GM18498 (cell line): ENCODE data around the gene SLC35B2.

ENCODE experiments used
- ATAC-seq: cut with Tn5 transposase; IDR thresholded peaks from one replicate; pipeline ENCODE4 v1.9.1; 2021; ENCODE audit warnings: mild to moderate bottlenecking, moderate library complexity; ENCODE audit not compliant: unreplicated experiment

Gene SLC35B2

DNA sequence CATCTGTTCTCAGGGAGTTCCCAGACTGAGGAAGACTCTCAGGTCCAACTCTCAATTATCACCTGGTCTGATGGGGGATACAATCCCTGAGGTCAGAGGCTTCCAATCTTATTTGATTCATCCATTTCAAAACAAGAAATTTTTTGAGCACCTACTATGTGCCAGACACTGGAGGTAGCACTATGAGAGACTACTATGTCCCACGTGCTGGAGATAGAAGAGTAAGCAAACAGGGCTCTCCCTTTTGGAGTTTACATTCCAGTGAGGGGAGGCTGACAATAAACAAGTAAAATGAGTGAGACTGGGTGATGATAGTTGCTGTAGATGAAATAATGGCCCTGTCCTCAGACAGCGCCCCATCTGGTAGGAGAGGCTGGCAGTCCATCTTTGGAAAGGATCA is 29.4 kb upstream of the SLC35B2 start:
- ATAC-seq, result no peak

DNA sequence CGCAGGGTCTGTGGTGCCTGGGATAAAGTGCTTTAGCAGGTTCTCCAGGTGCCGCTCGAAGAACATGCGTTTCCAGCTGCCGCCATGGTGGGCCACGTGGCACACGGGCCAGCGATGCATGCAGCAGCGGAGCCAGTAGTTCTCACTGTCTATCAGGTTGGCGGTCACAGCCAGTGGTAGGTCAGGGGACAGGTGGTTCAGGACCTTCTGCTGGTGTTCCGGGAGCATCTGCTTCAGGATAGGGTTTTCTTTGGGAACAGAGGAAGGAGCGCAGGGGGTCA is 28.9 kb upstream of the SLC35B2 start:
- ATAC-seq, result no peak

DNA sequence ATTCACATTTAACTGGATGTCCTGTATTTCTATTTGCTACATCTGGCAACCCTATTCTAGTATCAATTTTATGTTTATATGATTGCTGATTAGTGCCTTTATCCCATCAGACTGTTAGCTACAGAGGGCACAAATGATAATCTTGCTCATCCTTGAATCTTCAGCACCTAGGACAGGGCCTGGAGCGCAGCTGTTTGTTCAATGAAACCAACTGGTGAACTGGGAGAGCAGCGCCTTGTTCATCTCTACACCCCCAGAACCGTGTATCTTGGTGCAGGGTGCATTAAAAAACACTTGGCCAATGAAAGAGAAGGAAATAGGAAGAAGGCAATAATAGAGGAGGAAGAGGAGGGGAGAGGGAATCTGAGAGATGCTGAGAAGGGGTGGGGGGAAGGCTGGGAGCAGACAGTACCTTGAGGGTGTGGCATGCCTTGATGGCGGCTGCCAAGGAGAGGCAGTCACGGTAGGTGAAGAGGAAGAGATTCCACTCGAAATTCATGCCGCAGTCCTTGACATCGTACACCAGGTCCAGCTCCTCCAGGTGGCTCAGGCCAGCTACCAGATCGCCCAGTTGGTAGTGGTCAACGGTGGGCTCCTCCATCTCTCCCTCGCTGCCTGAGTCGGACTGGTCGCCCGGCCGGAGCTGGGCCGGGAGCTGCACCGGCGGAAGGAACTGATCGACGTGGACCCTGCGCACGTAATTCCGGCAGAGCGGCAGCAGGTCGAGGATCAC is 28.4 kb upstream of the SLC35B2 start:
- ATAC-seq, result no peak

DNA sequence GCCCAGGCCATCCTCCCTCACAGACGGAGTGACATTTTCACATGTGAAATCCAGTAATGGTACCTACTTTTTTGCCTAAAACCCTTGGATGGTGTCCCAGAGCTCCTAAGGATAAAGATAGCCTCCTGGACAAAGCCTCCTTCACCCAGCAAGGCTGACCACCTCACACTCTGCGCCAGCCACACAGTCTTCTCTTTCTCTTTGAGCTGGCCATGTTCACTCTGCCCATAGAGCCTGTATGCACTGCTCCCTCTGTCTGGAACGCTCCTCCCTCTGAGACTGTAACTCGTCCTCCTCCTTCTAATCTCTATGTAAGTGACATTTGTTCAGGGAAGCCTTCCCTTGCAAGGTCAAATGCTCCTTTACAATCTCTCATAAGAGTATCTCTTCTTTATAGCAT is 27.5 kb upstream of the SLC35B2 start:
- no peak for ATAC-seq

DNA sequence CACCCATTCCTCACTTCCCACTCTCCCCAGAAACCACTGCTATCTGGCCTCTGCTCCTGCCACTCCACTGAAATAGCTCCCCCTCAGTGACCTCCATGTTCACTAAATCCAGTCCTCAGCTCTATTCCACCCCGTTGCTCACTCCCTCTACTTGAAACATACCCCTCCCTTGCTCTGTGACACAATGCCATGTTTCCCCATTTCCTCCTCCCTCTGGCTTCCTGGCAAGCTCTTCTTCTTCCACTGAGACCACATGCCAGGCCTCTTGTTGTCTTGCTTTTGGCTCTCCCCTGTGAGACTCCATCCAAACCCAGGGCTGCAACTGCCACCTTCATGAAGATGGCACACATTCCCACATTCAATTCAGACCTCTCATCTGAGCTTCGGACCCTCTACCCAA is 26.8 kb upstream of the SLC35B2 start:
- no peak for ATAC-seq

DNA sequence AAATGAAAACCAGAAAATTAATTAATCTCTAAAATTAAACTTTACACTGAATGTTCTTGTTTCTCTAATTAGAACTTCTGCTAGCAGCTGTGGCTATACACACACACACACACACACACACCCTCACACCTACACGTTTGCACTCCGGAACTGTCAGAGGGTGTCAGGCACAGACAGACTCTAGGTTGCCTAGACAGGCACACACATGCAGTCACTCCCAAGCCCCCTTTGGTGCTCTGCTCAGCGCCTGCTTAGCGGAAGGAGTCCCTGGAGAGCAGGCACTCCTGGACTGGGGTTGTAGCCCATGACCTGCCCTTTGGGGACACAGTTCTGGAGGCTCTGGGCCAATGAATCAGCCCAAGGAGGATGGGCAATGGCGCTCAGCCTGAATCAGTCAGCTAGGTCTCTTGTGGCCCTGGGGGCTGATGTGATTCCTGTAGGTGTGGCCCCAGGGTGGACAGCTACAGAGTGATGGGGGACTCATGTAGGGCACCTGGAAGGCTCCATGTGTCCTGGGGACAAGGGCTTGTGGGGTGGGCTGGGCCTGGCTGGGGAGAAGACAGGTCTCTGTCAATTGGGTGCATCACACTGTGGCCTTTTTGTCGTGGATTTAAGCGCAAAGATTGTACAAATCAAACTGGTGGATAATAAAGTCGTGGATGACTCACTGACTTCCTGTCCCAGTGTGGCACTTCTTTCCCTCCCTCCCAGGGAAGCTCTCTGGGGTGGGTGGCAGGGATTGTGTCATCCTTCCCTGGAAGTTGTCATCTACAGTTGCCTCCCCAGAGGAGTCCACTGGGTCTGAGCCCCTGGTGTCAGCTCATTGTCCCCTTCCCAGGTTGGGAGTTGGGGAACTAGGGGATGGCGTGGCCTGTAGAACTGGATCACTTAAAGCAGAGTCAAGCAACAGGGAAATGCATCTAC is 21.7 kb upstream of the SLC35B2 start:
- ATAC-seq, result no peak

DNA sequence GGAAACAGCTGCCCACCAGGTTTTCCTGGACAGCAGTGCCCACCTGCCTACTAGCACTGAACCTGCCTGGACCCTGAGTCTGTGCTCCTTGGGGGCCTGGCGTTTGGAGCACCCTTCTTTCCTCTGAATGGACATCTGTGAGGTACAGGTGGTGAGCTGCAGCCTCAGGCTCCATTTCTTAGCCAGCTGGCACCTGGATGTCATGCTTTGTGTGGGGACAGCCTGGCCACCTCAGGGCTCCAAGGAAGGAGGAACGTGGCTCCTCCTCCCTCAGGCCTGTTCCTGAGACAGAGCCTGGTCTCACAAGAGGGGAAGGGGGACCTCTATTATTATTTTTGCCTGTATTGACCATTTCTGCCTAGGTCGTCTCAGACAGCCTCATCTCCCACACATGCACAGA is 21.0 kb upstream of the SLC35B2 start:
- ATAC-seq, result no peak

DNA sequence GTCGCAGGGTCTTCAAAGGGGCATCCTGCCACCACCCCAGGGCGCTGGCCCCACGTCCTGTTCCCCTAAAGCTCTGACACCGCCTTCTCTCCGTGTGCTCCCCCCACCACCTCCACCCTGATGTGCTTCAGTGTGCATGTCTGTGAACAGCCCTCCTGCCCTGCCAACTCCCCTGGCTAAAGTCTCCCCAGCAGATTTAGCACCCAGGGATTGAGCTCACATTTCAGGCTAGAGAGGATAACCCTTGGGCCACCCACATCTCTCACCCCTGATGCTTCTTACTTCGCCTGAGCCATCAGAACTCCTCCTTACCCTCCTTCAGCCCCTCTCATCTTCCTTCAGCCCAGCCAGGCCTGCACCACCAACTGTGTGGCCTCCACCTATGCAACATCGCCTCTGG is 20.4 kb upstream of the SLC35B2 start:
- no peak for ATAC-seq

DNA sequence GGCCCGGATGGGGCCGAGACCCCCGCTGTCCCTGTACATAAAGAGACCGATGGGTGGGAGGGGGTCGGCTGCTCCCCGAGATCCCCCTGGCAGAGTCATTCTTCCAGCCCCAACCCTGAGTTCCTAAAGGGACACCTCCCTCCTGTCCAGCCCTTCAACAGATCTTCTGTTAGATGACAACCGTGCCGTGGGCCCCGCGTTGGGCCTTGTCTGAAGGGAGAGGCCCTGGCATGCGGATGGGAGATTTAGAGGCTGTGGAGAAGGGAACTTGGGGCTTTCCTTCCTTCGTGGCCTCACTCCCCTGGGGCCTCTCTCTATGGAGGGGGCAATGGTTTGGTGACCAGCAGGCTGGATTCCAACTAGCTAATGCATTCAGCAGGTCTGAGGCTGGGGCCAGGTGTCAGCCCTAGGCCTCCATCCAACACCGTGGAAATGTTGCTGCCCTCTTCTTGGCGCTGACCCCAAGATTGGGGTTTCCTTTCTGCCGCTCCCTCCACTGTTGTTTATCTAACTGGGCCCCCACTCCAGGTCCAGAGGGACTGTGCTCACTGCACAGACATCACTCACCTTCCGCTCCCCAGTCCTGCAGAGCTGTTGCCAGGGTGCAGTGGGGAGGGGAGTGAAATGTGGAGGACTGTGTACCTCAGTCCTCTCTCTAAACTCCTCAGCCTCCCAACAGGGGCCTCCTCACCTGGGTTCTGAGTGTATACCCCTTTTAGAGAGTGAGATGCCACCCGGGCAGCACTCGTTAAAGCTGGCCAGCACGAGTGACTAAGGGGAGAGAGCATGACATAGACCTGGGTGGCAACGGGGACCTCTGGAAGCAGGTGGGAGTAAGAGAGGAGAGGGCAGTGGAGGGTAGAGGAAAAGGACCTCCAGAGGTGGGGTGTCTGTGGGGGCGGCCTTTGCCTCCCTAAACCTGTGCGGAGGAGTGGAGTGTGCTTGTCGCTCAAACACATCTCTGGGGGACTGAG is 19.6 kb upstream of the SLC35B2 start:
- no peak for ATAC-seq

DNA sequence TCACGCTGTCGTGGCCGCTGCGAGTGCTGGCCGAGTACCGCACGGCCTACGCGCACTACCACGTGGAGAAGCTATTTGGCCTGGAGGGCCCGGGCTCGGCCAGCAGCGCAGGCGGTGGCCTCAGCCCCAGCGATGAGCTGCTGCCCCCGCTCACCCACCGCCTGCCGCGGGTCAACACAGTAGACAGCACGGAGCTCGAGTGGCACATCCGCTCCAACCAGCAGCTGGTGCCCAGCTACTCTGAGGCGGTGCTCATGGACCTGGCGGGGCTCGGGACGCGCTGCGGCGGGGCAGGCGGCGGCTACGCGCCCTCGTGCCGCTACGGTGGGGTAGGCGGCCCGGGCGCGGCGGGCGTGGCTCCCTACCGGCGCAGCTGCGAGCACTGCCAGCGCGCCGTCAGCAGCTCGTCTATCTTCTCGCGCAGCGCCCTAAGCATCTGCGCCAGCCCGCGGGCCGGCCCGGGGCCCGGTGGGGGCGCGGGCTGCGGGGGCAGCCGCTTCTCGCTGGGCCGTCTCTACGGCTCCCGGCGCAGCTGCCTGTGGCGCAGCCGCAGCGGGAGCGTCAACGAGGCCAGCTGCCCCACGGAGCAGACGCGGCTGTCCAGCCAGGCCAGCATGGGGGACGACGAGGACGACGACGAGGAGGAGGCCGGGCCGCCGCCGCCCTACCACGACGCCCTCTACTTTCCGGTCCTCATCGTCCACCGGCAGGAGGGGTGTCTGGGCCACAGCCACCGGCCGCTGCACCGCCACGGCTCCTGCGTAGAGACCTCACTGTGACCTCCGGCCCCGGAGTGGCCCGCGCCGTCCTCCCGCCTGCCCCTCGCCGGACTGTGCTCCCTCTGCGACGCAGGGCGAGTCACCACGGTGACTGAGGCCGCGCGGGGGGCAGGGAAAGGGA is 18.7 kb upstream of the SLC35B2 start:
- no peak for ATAC-seq

DNA sequence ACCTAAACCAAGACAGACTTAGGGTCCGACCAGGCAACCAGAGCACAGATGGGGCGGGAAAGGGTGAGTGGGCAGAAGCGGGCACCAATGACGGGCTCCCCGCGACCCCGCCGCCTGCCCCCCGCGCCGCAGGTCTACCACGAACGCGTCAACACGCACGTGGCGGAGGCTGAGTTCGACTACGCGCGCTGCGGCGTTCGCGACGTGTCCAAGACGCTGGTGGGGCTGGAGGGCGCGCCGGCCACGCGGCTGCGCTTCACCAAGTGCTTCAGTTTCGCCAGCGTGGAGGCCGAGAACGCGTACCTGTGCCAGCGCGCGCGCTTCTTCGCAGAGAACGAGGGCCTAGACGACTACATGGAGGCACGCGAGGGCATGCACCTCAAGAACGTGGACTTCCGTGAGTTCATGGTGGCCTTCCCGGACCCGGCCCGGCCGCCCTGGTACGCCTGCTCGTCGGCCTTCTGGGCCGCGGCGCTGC is 18.0 kb upstream of the SLC35B2 start:
- ATAC-seq, result no peak

DNA sequence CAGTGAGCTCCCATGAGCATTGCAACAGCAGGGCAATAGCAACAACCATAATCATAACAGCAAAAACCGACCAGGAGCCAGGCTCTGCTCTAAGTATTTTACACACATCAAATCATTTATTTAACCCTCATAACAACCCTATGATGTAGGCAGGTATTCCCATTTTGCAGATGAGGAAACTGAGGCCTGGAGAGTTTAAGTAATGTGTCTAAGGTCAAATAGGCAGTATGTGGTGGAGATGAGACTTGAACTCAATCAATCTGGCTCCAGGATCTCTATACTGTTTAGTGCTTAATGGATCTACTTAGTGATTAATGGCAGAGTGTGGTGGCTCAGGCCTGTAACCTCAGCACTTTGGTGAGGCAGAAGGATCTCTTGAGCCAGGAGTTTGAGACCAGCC is 16.3 kb upstream of the SLC35B2 start:
- ATAC-seq, result no peak

DNA sequence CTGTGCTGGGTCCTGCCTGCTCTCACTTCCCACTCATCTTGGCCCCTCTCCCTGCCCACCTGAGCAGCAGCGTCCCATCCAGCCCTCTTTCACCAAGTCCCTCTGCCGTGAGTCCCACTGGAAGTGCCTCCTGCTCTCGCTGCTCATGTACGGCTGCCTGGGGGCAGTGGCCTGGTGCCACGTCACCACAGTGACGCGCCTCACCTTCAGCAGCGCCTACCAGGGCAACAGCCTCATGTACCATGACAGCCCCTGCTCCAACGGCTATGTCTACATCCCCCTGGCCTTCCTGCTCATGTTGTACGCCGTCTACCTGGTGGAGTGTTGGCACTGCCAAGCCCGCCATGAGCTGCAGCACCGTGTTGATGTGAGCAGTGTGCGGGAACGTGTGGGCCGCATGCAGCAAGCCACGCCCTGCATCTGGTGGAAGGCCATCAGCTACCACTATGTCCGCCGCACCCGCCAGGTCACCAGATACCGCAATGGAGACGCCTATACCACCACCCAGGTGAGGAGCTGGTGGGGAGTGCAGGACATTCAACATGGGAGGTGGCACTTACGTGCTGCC is 15.8 kb upstream of the SLC35B2 start:
- ATAC-seq, result no peak

DNA sequence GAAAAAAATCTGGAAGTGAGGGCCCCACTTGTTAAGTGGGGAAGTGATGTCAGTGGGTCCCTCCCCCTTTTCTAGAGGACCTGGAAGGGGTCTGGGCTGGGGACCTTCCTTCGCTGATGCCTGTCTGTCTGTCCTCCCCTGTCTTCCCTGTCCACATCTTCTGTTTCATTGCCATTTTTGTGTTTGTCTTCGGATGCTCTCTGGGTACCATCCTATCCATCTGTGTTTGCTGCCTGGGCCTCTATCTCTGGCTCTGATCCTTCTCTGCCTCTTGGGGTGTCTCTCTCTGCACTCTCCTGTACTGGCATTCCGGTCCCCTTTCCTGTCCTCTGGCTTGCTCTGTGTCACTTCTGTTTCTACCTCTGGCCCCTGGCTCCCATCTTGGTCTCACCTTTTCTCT is 15.2 kb upstream of the SLC35B2 start:
- no peak for ATAC-seq

DNA sequence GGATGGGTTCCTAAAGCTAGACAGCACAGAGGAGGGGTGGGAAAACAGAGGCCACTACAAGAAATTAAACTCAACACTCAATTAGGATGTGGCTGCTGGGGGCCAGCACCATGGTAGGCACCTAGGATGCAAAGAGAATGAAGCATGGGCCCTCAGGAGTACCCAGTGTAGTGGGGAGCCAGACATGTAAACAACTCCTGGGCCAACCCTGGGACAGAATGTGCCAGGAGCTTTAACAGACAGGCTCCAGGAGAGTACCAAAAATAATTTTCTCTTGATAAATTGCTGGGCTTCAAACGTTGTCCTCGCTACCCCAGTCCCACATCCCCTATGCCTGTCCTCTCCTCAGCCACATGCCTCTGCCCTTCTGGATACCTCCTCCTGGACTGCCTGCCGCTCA is 14.6 kb upstream of the SLC35B2 start:
- ATAC-seq, result no peak

DNA sequence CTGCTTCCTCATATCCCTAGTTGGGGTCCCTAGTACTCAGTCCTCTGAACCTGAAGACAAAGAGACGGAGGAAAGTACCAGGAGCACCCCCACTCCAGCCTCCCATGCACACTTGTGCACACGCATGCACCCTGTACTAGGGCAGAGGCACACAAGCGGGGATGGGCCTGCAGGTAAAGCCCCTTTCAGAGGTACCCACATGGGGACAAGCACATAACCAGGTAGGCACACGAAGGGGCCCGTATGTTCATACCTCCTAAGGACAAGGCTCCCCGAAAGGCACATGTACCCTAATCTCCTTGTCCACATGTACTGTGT is 14.0 kb upstream of the SLC35B2 start:
- no peak for ATAC-seq

DNA sequence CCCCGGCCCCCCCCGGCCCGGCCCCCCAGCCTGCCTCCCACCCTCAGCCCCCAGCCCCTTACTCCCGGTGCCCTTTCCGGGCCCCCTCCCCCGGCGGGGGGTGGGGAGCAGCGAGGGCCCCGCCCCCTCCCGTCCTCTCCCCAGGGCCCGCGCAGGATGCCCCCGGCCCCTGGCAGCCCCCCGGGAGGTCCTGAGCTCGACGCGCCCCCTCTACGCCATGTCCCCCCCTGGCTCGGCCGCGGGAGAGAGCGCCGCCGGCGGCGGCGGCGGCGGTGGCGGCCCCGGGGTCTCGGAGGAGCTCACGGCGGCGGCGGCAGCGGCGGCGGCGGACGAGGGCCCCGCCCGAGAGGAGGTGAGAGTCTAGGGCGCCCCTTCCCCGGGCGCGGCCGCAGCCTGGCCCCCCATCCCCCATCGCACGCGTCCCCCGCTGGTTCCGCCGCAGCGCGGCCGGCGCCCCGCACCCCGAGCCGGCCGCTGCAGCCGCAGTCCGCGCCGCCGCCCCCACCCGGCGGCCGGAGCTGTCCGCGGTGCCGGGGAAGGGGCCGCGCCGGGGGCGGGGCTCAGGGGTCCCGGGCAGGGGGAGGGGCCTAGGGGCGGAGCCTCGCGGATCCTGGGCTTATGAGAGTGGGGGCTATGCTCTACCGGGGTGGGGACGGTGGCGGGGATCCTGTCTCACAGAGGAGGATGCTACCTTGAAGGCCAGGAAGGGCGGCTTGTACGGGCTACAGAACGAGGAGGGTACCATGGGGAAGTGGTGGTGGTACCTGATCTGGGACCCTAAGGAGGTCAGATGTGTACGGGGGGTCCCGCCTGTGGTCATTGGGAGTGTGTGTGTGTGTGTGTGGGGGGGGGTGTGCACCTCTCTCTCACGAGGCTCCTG is 13.4 kb upstream of the SLC35B2 start:
- ATAC-seq, result no peak

DNA sequence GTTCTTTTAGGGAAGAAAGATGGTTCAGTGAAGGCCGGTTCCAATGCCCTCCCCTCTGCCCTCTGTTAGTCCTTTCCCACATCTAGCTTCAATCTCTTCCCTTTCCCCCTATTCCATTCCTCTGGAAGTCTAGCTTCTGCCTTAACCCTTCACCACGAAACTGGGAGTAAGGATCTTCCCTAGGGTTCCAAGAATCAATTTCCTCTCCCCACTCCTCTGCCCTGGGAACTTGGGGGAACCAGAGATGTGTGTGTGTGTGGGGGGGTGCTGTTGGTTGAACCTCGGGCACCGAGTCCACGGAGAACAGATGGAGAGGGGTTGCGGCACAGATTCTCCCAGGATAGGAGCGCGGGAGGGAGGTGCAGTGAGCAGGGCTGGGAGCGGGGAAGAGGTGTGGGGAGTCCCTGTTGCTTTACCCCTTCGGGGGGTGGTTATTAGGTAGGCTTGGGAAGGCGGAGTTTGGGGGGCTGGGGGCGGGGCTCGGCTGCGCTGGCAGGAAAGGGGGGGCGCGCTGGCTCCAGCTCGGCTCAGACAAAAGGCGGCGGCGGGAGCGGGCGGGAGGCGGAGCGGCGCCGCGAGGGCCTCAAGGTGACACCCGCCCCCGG is 12.7 kb upstream of the SLC35B2 start, which contains the start of gene TMEM151B:
TMEM151B (plus strand) TSS at position 530 of the 605 bp plus-strand sequence. CDS start 293 bp downstream, outside the sequence.
- ATAC-seq, result no peak
